Gastrocnemius medialis (tissue), 4 donors: ENCODE data around the gene GOLGA8K.
"Not testable (repeated sequence)": the region's sequence is repeated elsewhere in the genome, so short reads cannot be mapped to it uniquely, and the experiment has no call there.

Experiments used
- CTCF ChIP-seq, 5 experiments: fragments of 450-650 bp in 3 of 5; fragments of 200-600 bp in 2 of 5; sonication (generic) in 2 of 5; IDR thresholded peaks in 4 of 5; conservative IDR thresholded peaks in 1 of 5; 1 replicate in 4 of 5; 2 replicates in 1 of 5; pipeline ENCODE4 v1.5.1; 2016 to 2019; ENCODE audit warnings: antibody characterized with exemption in 5 of 5, mild to moderate bottlenecking in 3 of 5, moderate library complexity in 3 of 5
- POLR2A ChIP-seq, 2 donors: fragments of 450-650 bp; IDR thresholded peaks; one replicate each; pipeline ENCODE4 v1.6.1; 2017; ENCODE audit warnings: antibody characterized with exemption in 2 of 2, mild to moderate bottlenecking in 2 of 2, moderate library complexity in 2 of 2

GRCh38 chr15:32372075-32372474 is 31.0 kb downstream of the GOLGA8K start:
- not testable (repeated sequence) for TF ChIP-seq CTCF (IDR thresholded peaks at IDR 0.05 in 4 of 5, conservative IDR thresholded peaks at IDR 0.05 in 1 of 5); POLR2A (IDR thresholded peaks at IDR 0.05)
